Keratinocyte (primary cell): ENCODE measurements around the gene YJU2. TPM values are rescaled to one million over a fixed set of nuclear protein-coding genes. Genes with fewer than 3 reads are reported as not detected.

Source experiments
- DNase-seq: peaks from one replicate; pipeline ENCODE4 v3.0.0-alpha.2; 2011; ENCODE audit warnings: low read depth, missing footprints, low spot score
- FAIRE-seq: peaks from 2 replicates; lab custom pipeline; 2011; peaks lifted over from hg19 to GRCh38; lab: Jason Lieb, UNC
- H2AFZ ChIP-seq: 2 replicates; pipeline ENCODE4 v1.6.0; 2012; ENCODE audit warnings: low read length, control low read depth, inconsistent platforms; ENCODE audit not compliant: control insufficient read depth
- H3K27ac ChIP-seq: 2 replicates; pipeline ENCODE4 v1.5.1; 2011; ENCODE audit warnings: low read length; ENCODE audit not compliant: control insufficient read depth, insufficient read depth
- H3K27me3 ChIP-seq: 3 replicates; pipeline ENCODE4 v1.6.0; 2011; ENCODE audit warnings: low read length; ENCODE audit not compliant: control insufficient read depth, insufficient read depth; ENCODE audit errors: extremely low read depth
- H3K36me3 ChIP-seq, 2 experiments: 2 replicates in 1 of 2; 3 replicates in 1 of 2; pipeline ENCODE4 v1.5.1; 2011; ENCODE audit warnings: low read length in 2 of 2, mild to moderate bottlenecking in 1 of 2; ENCODE audit not compliant: control insufficient read depth in 2 of 2, insufficient read depth in 2 of 2; ENCODE audit errors: extremely low read depth in 1 of 2
- H3K4me1 ChIP-seq: 3 replicates; pipeline ENCODE4 v1.5.1; 2011; ENCODE audit warnings: low read length; ENCODE audit not compliant: control insufficient read depth, insufficient read depth; ENCODE audit errors: extremely low read depth
- H3K4me2 ChIP-seq: 3 replicates; pipeline ENCODE4 v1.6.0; 2011; ENCODE audit warnings: low read depth, low read length; ENCODE audit not compliant: control insufficient read depth, insufficient read depth; ENCODE audit errors: extremely low read depth
- H3K4me3 ChIP-seq, 3 experiments: fragments of 200-600 bp in 1 of 3; sonication (generic) in 1 of 3; 2 replicates in 2 of 3; 3 replicates in 1 of 3; pipeline ENCODE4 v1.5.1; 2011 to 2016; ENCODE audit warnings: low read length in 3 of 3, mild to moderate bottlenecking in 3 of 3, control low read depth in 2 of 3, inconsistent platforms in 1 of 3, low read depth in 1 of 3, mixed read lengths in 1 of 3, mixed run types in 1 of 3, moderate library complexity in 1 of 3; ENCODE audit not compliant: control insufficient read depth in 2 of 3, insufficient read depth in 2 of 3; ENCODE audit errors: extremely low read depth in 1 of 3
- H3K79me2 ChIP-seq: 2 replicates; pipeline ENCODE4 v1.6.0; 2012; ENCODE audit warnings: low read length; ENCODE audit not compliant: control insufficient read depth, insufficient read depth
- H3K9ac ChIP-seq: 3 replicates; pipeline ENCODE4 v1.6.0; 2011; ENCODE audit warnings: low read length; ENCODE audit not compliant: control insufficient read depth, insufficient read depth; ENCODE audit errors: extremely low read depth
- H3K9me1 ChIP-seq: 3 replicates; pipeline ENCODE4 v1.6.0; 2011; ENCODE audit warnings: low read length; ENCODE audit not compliant: control insufficient read depth, insufficient read depth; ENCODE audit errors: extremely low read depth
- H3K9me3 ChIP-seq: 2 replicates; pipeline ENCODE4 v1.5.1; 2012; ENCODE audit warnings: low read depth, low read length; ENCODE audit not compliant: control insufficient read depth
- H4K20me1 ChIP-seq: 3 replicates; pipeline ENCODE4 v1.6.0; 2011; ENCODE audit warnings: low read length; ENCODE audit not compliant: control insufficient read depth, insufficient read depth; ENCODE audit errors: extremely low read depth
- CTCF ChIP-seq, 3 experiments: IDR thresholded peaks in 1 of 3; conservative IDR thresholded peaks in 1 of 3; optimal IDR thresholded peaks in 1 of 3; 2 replicates in 2 of 3; 3 replicates in 1 of 3; pipeline versions ENCODE3 to v1.5.1; 2011; ENCODE audit warnings: low read length in 3 of 3, mild to moderate bottlenecking in 3 of 3, moderate library complexity in 2 of 3, control low read depth in 1 of 3, inconsistent platforms in 1 of 3; ENCODE audit not compliant: insufficient read depth in 2 of 3; ENCODE audit errors: extremely low read depth in 1 of 3
- EZH2 ChIP-seq: IDR thresholded peaks from one replicate; pipeline ENCODE4 v1.6.1; 2012; ENCODE audit warnings: inconsistent platforms, mild to moderate bottlenecking, low read length, moderate library complexity
- dilution Hi-C: fragments of 300-500 bp; cut with MboI; formaldehyde crosslinking; loops from one replicate; pipeline ENCODE4 v1.7.0; 2020; ENCODE audit warnings: low sequenced_read_pairs; ENCODE audit not compliant: extremely low pct_ligation_motif_present
- polyA plus RNA-seq, 5 experiments: library from polyadenylated mRNA; depleted of rRNA in 3 of 5; stranded (reverse) in 3 of 5; stranded (forward) in 1 of 5; unstranded in 1 of 5; fragments of >200 nt; gene quantifications; 1 replicate in 1 of 5; 2 replicates in 3 of 5; 3 replicates in 1 of 5; pipeline versions ENCODE4 v1.2.1 to v1.2.3, GENCODE V29; 2011 to 2012; ENCODE audit warnings: missing spikeins in 2 of 5, low read depth in 1 of 5, low replicate concordance in 1 of 5

YJU2 gene
- polyA plus RNA-seq, 1 donor (not counting 4 experiments of a cell fraction or from before 2014, with no cell fraction given), result 13.7 TPM

- H3K4me3 ChIP-seq, result no peak overlapping the region
- dilution Hi-C loops, result no loop called here
- no peaks in the 10 kb centered on the region for H3K36me3 ChIP-seq
- H3K79me2 ChIP-seq, result no peaks in the 10 kb centered on the region
- no peak overlapping the region for H3K9ac ChIP-seq
- H3K9me1 ChIP-seq, result no peaks in the 10 kb centered on the region
- TF ChIP-seq EZH2 (no peak), CTCF (optimal IDR thresholded peaks at IDR 0.05 in 1 of 3, IDR thresholded peaks at IDR 0.05 in 1 of 3, conservative IDR thresholded peaks at IDR 0.05 in 1 of 3; ENCODE audit: extremely low read depth in 1 of 3, insufficient read depth in 2 of 3, low read length in 3 of 3) (no peak)
- no peak overlapping the region for H3K27ac ChIP-seq
- peak overlapping the region; percentile 37 for H3K4me2 ChIP-seq
- no peak for DNase-seq
- no peak overlapping the region for H2AFZ ChIP-seq
- H3K9me3 ChIP-seq, result no peaks in the 10 kb centered on the region
- no peak for FAIRE-seq
- no peaks in the 10 kb centered on the region for H4K20me1 ChIP-seq
- H3K27me3 ChIP-seq, result no peaks in the 10 kb centered on the region
- H3K4me1 ChIP-seq, result no peaks in the 10 kb centered on the region
Observed at GRCh38 chr19:4303819-4304537, 57.1 kb downstream of the YJU2 start.

- H3K4me3 ChIP-seq, result no peak within 1 kb of the TSS
Observed at GRCh38 chr19:4304538-4305256, 57.8 kb downstream of the YJU2 start, which contains the start of gene FSD1. FSD1 (plus strand) TSS chr19:4304598; CDS start chr19:4304747, 149 bp downstream.

More at GRCh38 chr19:4304538-4305256, 57.8 kb downstream of the YJU2 start, which contains the start of gene FSD1:
- no peak for TF ChIP-seq EZH2
- no peak for TF ChIP-seq CTCF (optimal IDR thresholded peaks at IDR 0.05 in 1 of 3, IDR thresholded peaks at IDR 0.05 in 1 of 3, conservative IDR thresholded peaks at IDR 0.05 in 1 of 3; ENCODE audit: extremely low read depth in 1 of 3, insufficient read depth in 2 of 3, low read length in 3 of 3)
- H3K4me1 ChIP-seq, result no peaks in the 10 kb centered on the region
- H3K27me3 ChIP-seq, result no peaks in the 10 kb centered on the region
- no peaks in the 10 kb centered on the region for H3K36me3 ChIP-seq
- no peaks in the 10 kb centered on the region for H4K20me1 ChIP-seq
- no peak within 1 kb of the TSS for H3K9ac ChIP-seq
- dilution Hi-C loops, result no loop called here
- H3K79me2 ChIP-seq, result no peaks in the 10 kb centered on the region
- H3K9me3 ChIP-seq, result no peaks in the 10 kb centered on the region
- no peak for FAIRE-seq
- H3K27ac ChIP-seq, result no peak within 1 kb of the TSS
- no peak within 1 kb of the TSS for H2AFZ ChIP-seq
- H3K9me1 ChIP-seq, result no peaks in the 10 kb centered on the region
- peak within 1 kb of the TSS; percentile 37 for H3K4me2 ChIP-seq
- no peak for DNase-seq
